ENCODE measurements around the gene FAM221B. TPM values are rescaled to one million over a fixed set of nuclear protein-coding genes. Genes with fewer than 3 reads are reported as not detected.

FAM221B gene
- total RNA-seq, result not detected in 2 replicates

GRCh38 chr9:35828716-35829083 lies at the start of gene FAM221B:
Gene FAM221B (minus strand): TSS chr9:35828732. CDS start chr9:35826161, 2,571 bp downstream.

DNA sequence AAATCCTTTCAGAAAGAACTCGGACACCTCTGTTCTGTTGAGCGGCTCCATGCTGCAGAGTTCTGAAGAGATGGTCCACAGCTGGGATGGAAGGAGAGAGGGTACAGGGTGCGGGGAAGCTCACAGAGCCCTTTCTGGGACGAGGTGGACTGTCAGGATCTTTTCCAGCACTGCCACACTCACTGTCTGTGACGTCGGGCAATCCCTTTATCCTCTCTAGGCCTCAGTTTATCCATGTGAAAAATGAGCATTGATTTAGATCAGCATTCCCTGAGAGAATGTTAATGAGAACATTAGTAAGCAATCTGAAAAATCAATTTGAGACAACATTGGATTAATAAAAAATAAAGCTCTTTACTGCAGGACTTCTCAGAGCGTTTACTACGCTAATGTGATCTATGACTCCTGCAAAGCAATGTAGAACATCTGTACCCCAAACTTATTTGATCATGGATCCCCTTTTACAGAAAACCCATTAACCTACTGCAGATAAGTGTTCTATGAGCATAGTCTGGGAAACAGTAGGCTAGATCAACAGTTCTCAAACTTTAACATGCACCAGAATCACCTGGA lies 41.9 kb upstream of the FAM221B start, which contains the start of gene OR13J1:
Gene OR13J1 (minus strand): TSS at position 51 of the 573 bp plus-strand sequence. CDS start 0 bp downstream, at position 51.

DNA sequence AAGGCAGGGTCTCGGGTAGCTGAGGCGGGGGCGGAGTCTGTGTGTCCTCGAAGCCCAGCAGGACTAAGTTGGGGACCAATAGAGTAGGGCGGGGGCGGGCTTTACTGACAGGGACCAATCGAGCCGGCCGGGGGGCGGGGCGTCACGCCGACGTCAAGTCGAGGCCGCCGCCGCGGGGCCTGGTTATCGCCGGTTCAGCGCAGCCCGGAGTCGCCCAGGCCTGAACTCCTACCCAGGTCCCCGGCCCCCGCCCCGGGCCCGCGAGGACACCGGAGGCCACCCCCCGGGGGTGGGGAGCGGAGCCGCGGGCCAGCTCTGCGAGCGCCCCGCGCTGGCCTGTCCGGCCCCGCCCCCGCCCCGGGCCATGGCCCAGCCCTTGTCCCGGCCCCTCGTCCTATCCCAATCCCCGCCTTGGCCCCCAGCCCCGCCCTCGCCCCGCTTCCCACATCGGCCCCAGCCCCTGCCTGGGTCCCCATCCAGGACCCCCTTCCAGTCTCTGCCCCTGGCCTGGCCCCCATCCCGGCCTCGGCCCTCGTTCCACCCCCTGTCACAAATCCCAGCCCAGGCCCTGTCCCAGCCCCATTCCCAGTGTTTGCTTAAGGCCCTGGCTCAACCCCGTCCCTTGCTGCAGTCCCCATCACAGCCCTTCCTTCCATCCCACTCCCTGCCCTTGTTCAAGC lies 692 bp upstream of the FAM221B start, which contains the start of gene TMEM8B:
Gene TMEM8B (plus strand): TSS at position 145 of the 680 bp plus-strand sequence. CDS start 220 bp downstream, at position 365.

GRCh38 chr9:35814841-35815543 lies 13.5 kb downstream of the FAM221B start, which contains the start of gene HINT2:
Gene HINT2 (minus strand): TSS chr9:35815042. CDS start chr9:35814979, 63 bp downstream.

DNA sequence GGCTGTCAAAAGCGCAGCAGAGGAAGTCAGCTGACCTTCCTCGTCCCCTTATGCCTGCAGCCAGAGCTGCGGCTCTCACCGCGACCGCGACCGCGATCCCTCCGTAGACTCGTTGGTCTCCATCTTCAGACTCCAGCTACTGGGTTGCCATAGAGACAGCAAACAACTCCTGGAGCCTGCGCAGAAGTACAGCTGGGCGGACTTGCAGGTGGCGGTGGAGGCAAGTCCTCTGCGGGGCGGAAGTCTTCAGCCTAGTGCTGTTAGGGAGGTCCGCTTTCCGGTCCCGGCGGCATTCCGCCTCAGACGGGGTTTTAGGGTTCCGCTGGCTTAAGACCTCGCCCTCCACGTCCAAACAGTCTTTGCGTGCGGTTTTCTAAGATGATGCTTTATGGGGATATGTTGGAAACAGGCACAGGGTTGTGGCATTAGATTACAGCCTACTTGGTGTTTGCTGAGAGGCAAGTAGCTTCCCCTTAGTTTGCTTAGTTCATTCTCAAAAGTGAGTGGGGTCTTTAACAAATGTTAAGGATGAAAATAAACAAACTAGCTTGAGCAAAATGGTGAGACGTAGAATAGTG lies 16.4 kb downstream of the FAM221B start, which contains the start of gene SPAG8:
Gene SPAG8 (minus strand): TSS at position 238 of the 578 bp plus-strand sequence. CDS start 115 bp downstream, at position 123.

GRCh38 chr9:35791297-35791921 lies 37.1 kb downstream of the FAM221B start, which contains the start of gene NPR2:
Gene NPR2 (plus strand): TSS chr9:35791591. CDS start chr9:35792409, 818 bp downstream.

Other genes with a start within 250 kb of the FAM221B start
- 9.2 and 10.3 TPM in 2 replicates for gene TESK1, start 223.5 kb downstream of the FAM221B start, total RNA-seq
- gene CD72, start 210.3 kb downstream of the FAM221B start, total RNA-seq, result not detected in 2 replicates
- gene SIT1, start 177.8 kb downstream of the FAM221B start, total RNA-seq, result not detected in 2 replicates
- gene RMRP, start 170.7 kb downstream of the FAM221B start, total RNA-seq, result 1,920 and 1,967 TPM in 2 replicates
- 13.1 and 25.2 TPM in 2 replicates for gene CCDC107, start 170.4 kb downstream of the FAM221B start, total RNA-seq
- gene ARHGEF39, start 163.5 kb downstream of the FAM221B start, total RNA-seq, result 3.1 and 3.5 TPM in 2 replicates
- not detected in 2 replicates for gene CA9, start 154.8 kb downstream of the FAM221B start, total RNA-seq
- 6.3 and 13.4 TPM in 2 replicates for gene TPM2, start 138.8 kb downstream of the FAM221B start, total RNA-seq
- gene TLN1, start 96.5 kb downstream of the FAM221B start, total RNA-seq, result 266 and 304 TPM in 2 replicates
- 74.7 and 85.8 TPM in 2 replicates for gene CREB3, start 96.1 kb downstream of the FAM221B start, total RNA-seq
- gene GBA2, start 79.5 kb downstream of the FAM221B start, total RNA-seq, result 26.6 and 29.1 TPM in 2 replicates
- gene RGP1, start 79.4 kb downstream of the FAM221B start, total RNA-seq, result 11.1 and 12.1 TPM in 2 replicates
- gene MSMP, start 74.5 kb downstream of the FAM221B start, total RNA-seq, result 1.0 and 3.6 TPM in 2 replicates
- gene NPR2, start 37.1 kb downstream of the FAM221B start, total RNA-seq, result 5.1 and 7.9 TPM in 2 replicates
- 0.20 TPM in 1 of 2 replicates, not detected in the other for gene SPAG8, start 16.5 kb downstream of the FAM221B start, total RNA-seq
- gene HINT2, start 13.7 kb downstream of the FAM221B start, total RNA-seq, result 17.2 and 20.4 TPM in 2 replicates
- 0.27 and 0.79 TPM in 2 replicates for gene TMEM8B, start 496 bp upstream of the FAM221B start, total RNA-seq
- not detected in 2 replicates for gene OR13J1, start 41.7 kb upstream of the FAM221B start, total RNA-seq
- gene HRCT1, start 77.5 kb upstream of the FAM221B start, total RNA-seq, result 0.69 and 2.0 TPM in 2 replicates
- gene SPAAR, start 80.8 kb upstream of the FAM221B start, total RNA-seq, result 26.6 and 26.8 TPM in 2 replicates
- gene OR2S2, start 129.4 kb upstream of the FAM221B start, total RNA-seq, result not detected in 2 replicates
- gene RECK, start 208.2 kb upstream of the FAM221B start, total RNA-seq, result 9.1 and 10.6 TPM in 2 replicates